Limb (tissue), 2 donors: ENCODE data around the gene IGSF5.
A peak's percentile ranks its signal among the peaks of the same experiment; 100 is the strongest.
"Not testable (repeated sequence)": the region's sequence is repeated elsewhere in the genome, so short reads cannot be mapped to it uniquely, and the experiment has no call there.

Experiments used
- DNase-seq, 2 donors: peaks; one replicate each; pipeline ENCODE4 v3.0.0-alpha.2; 2016; ENCODE audit errors: extremely low spot score in 2 of 2

Gene IGSF5

GRCh38 chr21:39744883-39745282 lies at the start of gene IGSF5:
IGSF5 (plus strand) TSS chr21:39745183; CDS start chr21:39745510, 327 bp downstream.
- not testable (repeated sequence) for DNase-seq

DNA sequence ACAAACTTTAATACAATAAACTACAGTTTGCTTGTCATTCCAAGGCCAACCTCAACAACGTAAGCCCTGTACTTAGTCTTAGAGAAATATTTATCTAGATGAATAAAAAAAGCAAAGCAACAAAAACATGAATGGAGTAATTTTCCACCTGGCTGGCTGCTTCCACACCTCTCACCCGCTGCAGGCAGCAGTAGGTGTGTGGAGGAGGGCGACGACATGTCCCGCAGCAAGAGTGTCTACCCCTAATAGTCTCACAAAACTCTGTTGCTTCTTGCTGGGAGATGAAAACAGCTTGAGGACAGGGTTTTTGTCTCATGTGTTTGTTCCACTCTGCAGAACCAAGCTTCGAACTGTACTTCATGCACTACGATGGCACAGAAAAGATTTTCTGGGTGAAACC lies 48.8 kb upstream of the IGSF5 start:
- DNase-seq, result no peak

DNA sequence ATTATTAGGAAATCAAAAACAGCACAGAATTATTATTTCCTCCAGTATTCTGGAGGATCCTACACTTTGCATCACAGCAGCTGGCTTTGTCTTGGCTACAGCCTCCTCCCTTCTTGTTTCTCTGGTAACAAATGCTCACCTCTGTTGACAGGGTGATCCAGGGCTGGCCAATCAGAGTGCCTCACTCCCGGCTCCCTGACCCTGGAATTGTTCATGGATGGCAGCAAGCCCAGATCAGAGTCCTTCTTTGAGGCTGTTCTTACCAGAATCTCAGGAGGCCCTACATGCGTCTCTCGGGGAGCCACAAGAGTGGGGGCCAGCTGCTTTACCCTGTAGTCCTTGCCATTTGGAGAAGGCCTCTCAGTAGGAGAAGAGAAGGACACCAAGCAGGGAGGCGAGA lies 48.4 kb upstream of the IGSF5 start:
- DNase-seq, result peak in 1 of 2 donors; percentile 7

DNA sequence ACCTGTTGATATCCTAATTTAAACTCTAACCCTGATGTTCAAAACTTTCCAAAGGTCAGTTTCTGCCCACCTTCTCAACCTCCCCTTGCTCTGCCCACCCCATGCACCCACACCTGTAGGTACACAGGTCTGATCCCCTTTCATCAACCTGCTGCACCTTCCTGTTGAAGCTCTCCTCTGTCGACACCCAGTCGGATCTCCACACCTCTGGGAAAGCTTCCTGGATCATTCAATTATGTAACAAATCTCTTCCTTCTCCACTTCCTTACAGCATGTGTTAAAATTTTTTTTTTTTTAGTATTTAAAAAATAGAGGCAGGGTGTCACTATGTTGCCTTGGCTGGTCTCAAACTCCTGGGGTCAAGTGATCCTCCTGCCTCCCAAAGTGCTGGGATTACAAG lies 44.7 kb upstream of the IGSF5 start:
- no peak for DNase-seq

DNA sequence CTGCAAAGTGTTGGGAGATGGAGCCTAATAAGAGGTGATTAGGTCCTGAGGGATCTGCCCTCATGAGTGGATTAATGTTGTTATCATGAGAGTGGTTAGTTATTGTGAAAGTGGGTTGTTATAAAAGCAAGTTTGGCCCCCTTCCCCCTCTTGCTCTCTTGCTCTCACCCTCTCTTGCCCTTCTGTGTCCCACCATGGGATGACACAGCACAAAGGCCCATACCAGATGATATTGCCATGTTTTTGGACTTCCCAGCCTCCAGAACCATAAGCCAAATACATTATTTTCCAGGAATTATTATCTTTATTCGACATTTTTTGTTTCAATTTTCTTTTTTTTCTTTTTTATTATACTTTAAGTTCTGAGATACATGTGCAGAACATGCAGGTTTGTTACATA lies 41.4 kb upstream of the IGSF5 start:
- no peak for DNase-seq

DNA sequence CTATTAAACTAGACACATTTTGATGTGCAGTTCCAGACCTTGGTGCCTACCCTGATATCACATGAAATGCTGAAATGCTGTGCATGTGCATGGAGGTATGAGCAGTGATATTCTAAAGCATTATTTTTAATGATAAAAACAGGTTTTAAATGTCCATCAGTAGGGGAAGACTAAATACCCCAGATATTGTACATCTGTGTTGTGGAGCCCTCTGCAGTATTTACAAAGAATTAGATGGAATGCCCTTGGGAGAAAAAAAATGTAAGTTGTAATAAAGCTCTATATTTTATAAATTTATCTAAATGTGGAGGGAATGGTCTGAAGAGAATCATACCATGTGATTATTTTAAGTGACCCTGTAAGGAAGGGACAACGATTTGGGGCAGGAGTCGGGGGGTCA lies 39.1 kb upstream of the IGSF5 start:
- no peak for DNase-seq

DNA sequence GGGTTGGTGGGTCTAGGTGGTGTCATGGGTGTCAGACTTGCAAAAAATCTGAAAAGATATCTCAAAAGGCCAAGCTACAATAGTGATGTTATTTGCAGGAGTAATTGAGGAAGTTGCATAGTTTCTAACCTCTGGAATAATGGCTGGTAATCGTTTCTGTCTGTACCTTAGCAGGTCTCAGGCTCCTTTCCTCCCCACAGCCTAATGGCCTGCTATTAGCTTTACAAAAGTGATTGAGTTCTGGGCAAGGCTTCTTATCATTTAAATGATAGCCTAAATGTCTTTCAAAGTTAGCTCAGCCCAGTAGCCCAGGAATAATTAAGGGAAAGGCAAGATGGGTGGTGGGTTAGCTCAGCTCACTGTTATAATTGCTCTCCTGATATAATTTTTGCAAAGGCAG lies 37.7 kb upstream of the IGSF5 start:
- DNase-seq, result no peak

GRCh38 chr21:39710866-39711265 lies 34.1 kb upstream of the IGSF5 start:
- no peak for DNase-seq

DNA sequence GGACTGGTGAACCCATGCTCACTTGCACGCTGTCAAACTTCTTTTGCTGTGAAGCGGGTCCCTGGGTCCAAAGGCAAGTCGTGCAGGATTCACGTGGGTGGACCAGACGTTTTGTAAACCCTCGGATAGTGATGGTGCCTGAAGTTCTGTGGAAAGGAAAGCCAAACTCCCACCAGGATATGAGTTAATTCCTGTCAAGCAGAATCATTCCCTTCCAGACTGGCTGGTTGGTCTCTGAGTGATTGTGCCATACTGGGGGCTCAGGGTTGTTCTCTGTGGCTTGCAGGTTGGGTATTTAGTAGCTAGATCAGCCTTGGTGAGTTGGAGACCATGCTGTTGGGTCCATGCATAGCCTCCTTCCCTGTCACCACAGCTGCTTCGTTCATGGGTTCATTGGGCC lies 32.7 kb upstream of the IGSF5 start:
- DNase-seq, result no peak

GRCh38 chr21:39712976-39713375 lies 32.0 kb upstream of the IGSF5 start:
- no peak for DNase-seq

DNA sequence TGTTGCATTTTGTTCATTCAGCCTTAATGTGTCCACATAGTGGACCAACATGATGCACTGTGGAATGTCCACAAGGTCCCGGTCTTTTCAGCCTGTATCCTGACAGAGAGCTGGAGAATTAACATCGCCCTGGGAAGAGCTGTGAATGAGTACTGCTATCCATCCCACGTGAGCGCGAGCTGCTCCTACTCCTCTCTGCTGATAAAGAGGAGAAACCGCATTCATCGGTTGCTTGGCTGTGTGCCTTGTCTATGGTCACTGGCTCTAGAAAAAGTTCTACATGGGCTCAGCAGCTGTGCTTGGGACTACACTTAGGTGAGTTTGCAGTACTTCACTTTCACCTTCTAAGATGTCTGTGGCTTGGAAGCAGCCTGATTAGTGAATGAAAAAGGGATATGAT lies 31.1 kb upstream of the IGSF5 start:
- no peak for DNase-seq

- no peak for DNase-seq
Observed at GRCh38 chr21:39714331-39714730, 30.7 kb upstream of the IGSF5 start.

DNA sequence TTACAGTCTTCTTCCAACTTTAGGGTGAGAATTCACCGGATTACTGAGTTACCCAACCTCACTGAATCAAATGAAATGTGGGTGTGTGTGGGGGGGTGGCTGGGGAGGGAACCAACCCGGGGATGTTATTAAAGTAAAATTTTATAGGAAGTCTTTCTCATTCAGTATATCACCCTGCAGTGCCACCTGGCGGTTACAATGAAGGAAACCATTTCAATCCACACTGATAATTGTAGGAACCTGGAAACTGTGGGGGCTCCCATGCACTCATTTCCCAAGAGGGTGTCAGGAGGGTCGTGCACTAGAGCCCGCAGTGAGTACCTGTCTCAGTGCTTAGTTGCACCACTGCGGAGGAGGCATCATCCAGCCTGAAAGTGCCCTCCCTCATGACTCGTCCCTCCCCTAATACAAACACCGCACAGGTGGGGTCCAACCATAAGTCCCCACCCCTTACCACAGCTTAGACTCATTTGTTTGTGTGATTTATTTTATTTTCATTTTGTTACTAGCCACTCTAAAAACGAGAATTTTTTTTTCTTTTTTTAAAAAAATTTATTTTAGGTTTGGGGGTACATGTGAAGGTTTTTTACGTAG lies 29.1 kb upstream of the IGSF5 start:
- DNase-seq, result peak; percentile 47 to 73

GRCh38 chr21:39720126-39720778 lies 24.7 kb upstream of the IGSF5 start:
- no peak for DNase-seq

GRCh38 chr21:39721885-39722284 lies 23.1 kb upstream of the IGSF5 start:
- DNase-seq, result no peak

DNA sequence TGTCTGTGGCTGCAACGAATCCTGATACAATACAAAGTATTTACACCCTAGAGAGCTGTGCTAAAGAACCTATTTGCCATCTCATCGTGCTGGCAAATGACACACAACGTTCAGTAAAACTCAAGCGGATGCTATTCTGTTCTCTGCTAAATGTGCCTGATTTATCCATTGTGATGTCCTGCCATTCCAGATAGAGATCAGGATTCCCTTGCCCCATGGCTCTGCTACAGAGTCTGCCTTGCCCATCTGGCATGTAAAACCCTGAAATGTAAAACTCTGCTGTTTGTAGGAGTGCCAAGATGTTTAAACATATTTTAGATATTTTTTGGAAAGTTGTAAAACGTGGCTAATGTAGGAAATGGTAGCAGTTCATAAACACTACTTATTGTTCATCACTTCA lies 20.0 kb upstream of the IGSF5 start:
- DNase-seq, result no peak

DNA sequence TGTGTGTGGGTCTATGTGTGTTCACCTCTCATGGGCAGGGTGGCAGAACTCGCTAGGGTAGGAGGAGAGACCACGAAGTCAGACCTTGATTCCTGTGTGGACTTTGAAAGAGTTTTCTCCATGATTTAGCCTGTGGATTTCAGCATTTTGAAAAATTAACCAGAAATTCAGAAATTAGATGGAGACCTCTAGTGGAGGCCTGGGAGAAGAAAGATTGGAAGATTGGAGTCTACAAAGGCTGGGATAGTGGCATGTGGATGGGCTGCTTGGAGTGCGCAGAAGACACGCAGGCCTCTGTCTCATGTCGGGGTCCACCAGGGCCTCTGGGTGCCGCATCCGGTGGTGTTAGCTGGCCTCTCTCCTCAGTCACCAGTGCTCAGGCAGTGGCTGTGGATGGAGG lies 18.9 kb upstream of the IGSF5 start:
- DNase-seq, result no peak

DNA sequence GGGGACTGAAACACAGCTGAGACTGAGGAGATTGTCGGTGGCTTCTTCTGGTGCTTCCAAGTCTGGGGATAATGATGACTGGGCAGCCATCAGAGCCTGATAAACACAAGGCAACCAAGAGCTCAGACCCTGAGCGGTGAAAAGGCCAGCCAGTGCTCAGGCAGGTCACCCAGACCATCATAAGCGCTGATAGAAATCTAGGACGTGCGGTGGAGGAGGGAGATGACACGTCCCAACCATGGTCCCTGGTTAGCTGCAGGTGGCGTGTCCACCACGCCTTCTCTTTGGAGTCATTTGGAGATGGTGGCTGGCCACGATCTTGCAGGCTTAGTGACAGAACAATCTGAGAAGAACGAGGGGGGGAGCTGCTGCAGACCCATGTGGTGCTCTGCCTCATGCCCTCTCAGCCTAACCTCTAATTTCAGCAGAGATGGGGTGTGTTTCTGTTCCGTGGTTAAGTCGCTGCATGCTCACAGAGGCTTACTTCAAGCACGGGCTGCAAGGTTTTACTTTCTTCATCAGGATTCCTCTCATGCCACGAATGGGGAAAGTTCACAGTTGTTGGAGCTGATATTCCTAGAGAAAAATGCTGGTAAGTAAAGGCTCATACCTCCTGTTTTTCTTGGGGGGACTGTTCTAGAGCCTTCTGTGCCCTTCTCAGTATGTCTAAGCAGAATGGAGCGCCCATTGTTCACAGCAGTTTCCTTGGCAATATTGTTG lies 17.4 kb upstream of the IGSF5 start:
- DNase-seq, result no peak

GRCh38 chr21:39728341-39728740 lies 16.6 kb upstream of the IGSF5 start:
- no peak for DNase-seq

DNA sequence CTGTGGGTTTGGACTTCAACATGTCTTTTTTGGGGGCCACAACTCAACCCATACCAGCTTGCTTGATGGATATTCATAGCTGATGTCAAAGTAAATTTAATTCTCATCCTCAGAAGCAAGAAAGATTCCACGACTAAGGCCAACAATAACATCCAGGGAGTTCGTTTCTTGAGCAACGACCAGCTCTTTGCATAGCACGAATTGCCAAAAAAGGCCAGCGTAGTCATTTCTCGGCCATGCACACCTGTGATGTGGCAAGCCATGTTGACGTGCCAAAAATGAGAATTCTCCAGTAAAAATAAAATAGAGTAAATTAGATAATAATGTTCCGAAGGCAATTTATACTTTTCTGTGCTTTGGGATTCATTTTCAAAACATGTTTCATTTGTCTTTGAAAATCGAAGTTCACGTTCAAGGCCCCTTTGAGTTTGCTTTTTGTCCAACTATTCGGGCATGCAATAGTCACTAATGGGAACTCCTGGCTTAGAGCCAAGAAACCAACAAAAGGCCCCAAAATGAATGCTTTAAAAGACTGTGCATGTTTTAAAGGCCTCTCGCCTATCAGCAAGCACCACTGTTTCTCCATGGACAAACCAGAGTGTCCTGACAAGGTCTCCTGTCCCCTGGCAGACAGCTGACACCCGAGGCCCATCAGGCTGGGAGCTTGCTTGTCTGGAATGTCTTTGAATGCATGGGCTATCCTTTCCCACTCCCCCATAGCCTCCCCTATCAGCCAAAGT lies 14.4 kb upstream of the IGSF5 start:
- DNase-seq, result no peak

DNA sequence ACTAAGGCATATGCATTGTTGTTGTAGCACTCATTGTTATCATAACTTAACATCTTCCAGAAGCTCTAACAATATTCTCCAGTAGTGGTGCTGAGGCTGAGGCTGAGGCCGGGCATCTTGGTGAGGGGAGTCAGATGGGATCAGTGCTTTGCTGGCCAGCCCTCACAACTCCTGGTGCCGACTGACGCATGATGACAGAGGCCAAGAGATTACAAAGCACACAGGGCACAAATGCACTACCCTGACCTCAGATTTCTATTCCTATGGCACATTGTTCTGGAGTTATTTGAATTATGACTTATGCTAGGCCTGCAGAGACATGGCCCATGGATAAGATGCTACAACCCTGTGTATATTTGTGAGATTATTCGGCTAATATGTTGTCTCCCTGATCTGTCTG lies 8.3 kb upstream of the IGSF5 start:
- no peak for DNase-seq

GRCh38 chr21:39737376-39738000 lies 7.5 kb upstream of the IGSF5 start:
- DNase-seq, result no peak
